Measurements from ENCODE around the gene PDE10A.

DNA sequence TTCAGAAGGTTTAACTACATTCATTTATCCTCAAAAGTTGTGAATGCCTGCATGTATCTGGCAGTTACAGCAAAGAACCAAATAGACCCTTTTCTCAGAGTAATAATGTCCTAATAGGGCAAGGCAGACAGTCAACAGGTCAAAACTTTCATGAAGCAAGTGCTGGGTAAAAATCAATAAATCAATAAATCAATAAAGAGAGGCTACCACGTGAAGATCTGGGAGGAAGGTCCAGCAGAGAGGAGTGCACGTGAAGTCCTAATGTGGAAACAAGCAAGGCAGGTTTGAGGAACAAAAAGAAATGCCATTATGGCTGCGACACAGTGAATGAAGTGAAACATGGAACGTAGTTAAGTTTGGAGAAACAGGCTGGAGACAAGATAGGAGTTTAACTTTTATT, 317.3 kb downstream of the PDE10A start:
- no peak for TF ChIP-seq TAF1 (IDR thresholded peaks at IDR 0.05; ENCODE audit: borderline replicate concordance, insufficient read depth, low read length)
- TF ChIP-seq, protein P1, sequence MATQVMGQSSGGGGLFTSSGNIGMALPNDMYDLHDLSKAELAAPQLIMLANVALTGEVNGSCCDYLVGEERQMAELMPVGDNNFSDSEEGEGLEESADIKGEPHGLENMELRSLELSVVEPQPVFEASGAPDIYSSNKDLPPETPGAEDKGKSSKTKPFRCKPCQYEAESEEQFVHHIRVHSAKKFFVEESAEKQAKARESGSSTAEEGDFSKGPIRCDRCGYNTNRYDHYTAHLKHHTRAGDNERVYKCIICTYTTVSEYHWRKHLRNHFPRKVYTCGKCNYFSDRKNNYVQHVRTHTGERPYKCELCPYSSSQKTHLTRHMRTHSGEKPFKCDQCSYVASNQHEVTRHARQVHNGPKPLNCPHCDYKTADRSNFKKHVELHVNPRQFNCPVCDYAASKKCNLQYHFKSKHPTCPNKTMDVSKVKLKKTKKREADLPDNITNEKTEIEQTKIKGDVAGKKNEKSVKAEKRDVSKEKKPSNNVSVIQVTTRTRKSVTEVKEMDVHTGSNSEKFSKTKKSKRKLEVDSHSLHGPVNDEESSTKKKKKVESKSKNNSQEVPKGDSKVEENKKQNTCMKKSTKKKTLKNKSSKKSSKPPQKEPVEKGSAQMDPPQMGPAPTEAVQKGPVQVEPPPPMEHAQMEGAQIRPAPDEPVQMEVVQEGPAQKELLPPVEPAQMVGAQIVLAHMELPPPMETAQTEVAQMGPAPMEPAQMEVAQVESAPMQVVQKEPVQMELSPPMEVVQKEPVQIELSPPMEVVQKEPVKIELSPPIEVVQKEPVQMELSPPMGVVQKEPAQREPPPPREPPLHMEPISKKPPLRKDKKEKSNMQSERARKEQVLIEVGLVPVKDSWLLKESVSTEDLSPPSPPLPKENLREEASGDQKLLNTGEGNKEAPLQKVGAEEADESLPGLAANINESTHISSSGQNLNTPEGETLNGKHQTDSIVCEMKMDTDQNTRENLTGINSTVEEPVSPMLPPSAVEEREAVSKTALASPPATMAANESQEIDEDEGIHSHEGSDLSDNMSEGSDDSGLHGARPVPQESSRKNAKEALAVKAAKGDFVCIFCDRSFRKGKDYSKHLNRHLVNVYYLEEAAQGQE (IDR thresholded peaks at IDR 0.05; ENCODE audit: insufficient read depth in 1 of 2, low read depth in 2 of 2, low read length in 2 of 2) = no peak

All from PFSK-1 (cell line).